HepG2 (cell line): Measurements from ENCODE around the gene IGFL2. TPM values are rescaled to one million over a fixed set of nuclear protein-coding genes. Genes with fewer than 3 reads are reported as not detected.

Experiments used
- ATAC-seq: fragments of 200-7000 bp; cut with Tn5 transposase; 3 replicates; pipeline ENCODE4 v1.9.1; 2020; ENCODE audit warnings: mild to moderate bottlenecking, moderate library complexity
- BruUV-seq: library from RNA; stranded (reverse); fragments of 400-500 nt; replicated peaks from 2 replicates; lab custom pipeline; 2021; lab: Mats Ljungman, UMichigan
- CTCF ChIA-PET: fragments of 300-600 bp; formaldehyde crosslinking; extraction: SDS; loops from one replicate; lab custom pipeline; 2021; ENCODE audit warnings: low total read pairs, inconsistent platforms, low intra/inter-chr PET ratio; lab: Yijun Ruan, JAX
- POLR2A ChIA-PET: fragments of 350-600 bp; sonication (Branson Sonifier 250); formaldehyde crosslinking; loops from one replicate; lab custom pipeline; 2020; ENCODE audit warnings: antibody characterized with exemption, inconsistent platforms; lab: Yijun Ruan, JAX
- DNase-seq: peaks from one replicate; pipeline ENCODE4 v3.0.0-alpha.2; 2015; ENCODE audit warnings: low spot score
- FAIRE-seq: peaks from 3 replicates; lab custom pipeline; 2011; peaks lifted over from hg19 to GRCh38; lab: Jason Lieb, UNC
- H2AFZ ChIP-seq: one replicate; pipeline ENCODE4 v1.6.1; 2011; ENCODE audit warnings: low read length, inconsistent platforms
- H3K27ac ChIP-seq: fragments of 300-600 bp; 3 replicates; pipeline ENCODE4 v1.8.0; 2011; ENCODE audit warnings: mixed run types, mild to moderate bottlenecking, mixed read lengths, low read length, inconsistent platforms; ENCODE audit not compliant: insufficient read depth; ENCODE audit errors: extremely low read length
- H3K27me3 ChIP-seq, 2 experiments: fragments of 200-600 bp in 1 of 2; 2 replicates in 1 of 2; 3 replicates in 1 of 2; pipeline versions ENCODE4 v1.6.0 to v1.8.0; 2011; ENCODE audit warnings: low read length in 2 of 2, mild to moderate bottlenecking in 2 of 2, moderate library complexity in 2 of 2, inconsistent platforms in 1 of 2; ENCODE audit not compliant: insufficient read depth in 2 of 2, control insufficient read depth in 1 of 2
- H3K36me3 ChIP-seq, 2 experiments: fragments of 200-600 bp in 1 of 2; replicated peaks in 1 of 2; 2 replicates in 1 of 2; 3 replicates in 1 of 2; pipeline versions ENCODE4 v1.5.1 to v1.8.0; 2011; ENCODE audit warnings: low read length in 2 of 2, inconsistent platforms in 1 of 2; ENCODE audit not compliant: insufficient read depth in 2 of 2, control insufficient read depth in 1 of 2
- H3K4me1 ChIP-seq: 2 replicates; pipeline ENCODE4 v1.5.1; 2012; ENCODE audit warnings: low read length, inconsistent platforms; ENCODE audit not compliant: insufficient read depth
- H3K4me2 ChIP-seq: 2 replicates; pipeline ENCODE4 v1.6.0; 2011; ENCODE audit warnings: low read depth, low read length, inconsistent platforms
- H3K4me3 ChIP-seq, 3 experiments: fragments of 200-600 bp in 1 of 3; sonication (generic), shearing (Covaris generic) in 1 of 3; replicated peaks in 1 of 3; 2 replicates each; pipeline ENCODE4 v1.5.1; 2011 to 2016; ENCODE audit warnings: low read length in 3 of 3, inconsistent platforms in 2 of 3, low read depth in 2 of 3, mild to moderate bottlenecking in 2 of 3, control low read depth in 1 of 3, mixed read lengths in 1 of 3; ENCODE audit not compliant: insufficient read depth in 1 of 3
- H3K79me2 ChIP-seq: one replicate; pipeline ENCODE4 v1.6.1; 2011; ENCODE audit warnings: low read length, inconsistent platforms; ENCODE audit not compliant: insufficient read depth
- H3K9ac ChIP-seq: 2 replicates; pipeline ENCODE4 v1.6.0; 2011; ENCODE audit warnings: mild to moderate bottlenecking, low read depth, low read length, inconsistent platforms; ENCODE audit not compliant: insufficient read depth
- H3K9me3 ChIP-seq: 2 replicates; pipeline ENCODE4 v1.5.1; 2012; ENCODE audit warnings: mild to moderate bottlenecking, low read length
- H4K20me1 ChIP-seq: 2 replicates; pipeline ENCODE4 v1.6.0; 2011; ENCODE audit warnings: inconsistent platforms, mild to moderate bottlenecking, low read length, moderate library complexity; ENCODE audit not compliant: insufficient read depth
- ASH2L ChIP-seq: fragments of 300-600, 200-600 bp; sonication (generic); IDR thresholded peaks from 2 replicates; pipeline ENCODE4 v1.7.0; 2017; ENCODE audit warnings: low read depth, mild to moderate bottlenecking, moderate library complexity, mixed read lengths, low read length; ENCODE audit not compliant: insufficient read length
- BCL6 ChIP-seq: IDR thresholded peaks from 2 replicates; pipeline ENCODE4 v1.6.1; 2016; ENCODE audit warnings: missing genetic modification reagents, missing compliant biosample characterization
- JDP2 ChIP-seq: sonication (generic); formaldehyde crosslinking; IDR thresholded peaks from 2 replicates; pipeline ENCODE4 v1.8.1; 2022; ENCODE audit warnings: missing genetic modification reagents, borderline replicate concordance
- PRPF4 ChIP-seq: fragments of 200-400 bp; formaldehyde crosslinking; IDR thresholded peaks from 2 replicates; pipeline ENCODE4 v1.6.1; 2016; ENCODE audit warnings: low read length, low read depth; ENCODE audit not compliant: poor library complexity, severe bottlenecking
- SMAD1 ChIP-seq: sonication (generic); formaldehyde crosslinking; IDR thresholded peaks from 2 replicates; pipeline ENCODE4 v1.4.0; 2020; ENCODE audit warnings: missing genetic modification reagents, low read depth, mild to moderate bottlenecking, borderline replicate concordance
- SOX6 ChIP-seq, 2 experiments: fragments of 450-650 bp in 1 of 2; sonication (generic) in 1 of 2; formaldehyde crosslinking in 1 of 2; IDR thresholded peaks; 2 replicates each; pipeline versions ENCODE4 v1.4.0 to v1.6.1; 2017 to 2020; ENCODE audit warnings: antibody characterized with exemption in 1 of 2, mild to moderate bottlenecking in 1 of 2, missing genetic modification reagents in 1 of 2
- STAG1 ChIP-seq: sonication (generic); formaldehyde crosslinking; IDR thresholded peaks from 2 replicates; pipeline ENCODE4 v1.4.0; 2020; ENCODE audit warnings: missing genetic modification reagents
- TOPORS ChIP-seq: sonication (generic); formaldehyde crosslinking; IDR thresholded peaks from 2 replicates; pipeline ENCODE4 v1.8.0; 2023; ENCODE audit warnings: mild to moderate bottlenecking, missing genetic modification reagents
- ZNF234 ChIP-seq: sonication (generic); formaldehyde crosslinking; conservative IDR thresholded peaks from 2 replicates; pipeline ENCODE4 v1.5.1; 2020; ENCODE audit warnings: mild to moderate bottlenecking, missing genetic modification reagents
- ZNF382 ChIP-seq: sonication (generic); formaldehyde crosslinking; IDR thresholded peaks from 2 replicates; pipeline ENCODE4 v1.5.0; 2020; ENCODE audit warnings: missing genetic modification reagents, mild to moderate bottlenecking, borderline replicate concordance
- ZNF558 ChIP-seq: sonication (generic); formaldehyde crosslinking; IDR thresholded peaks from 2 replicates; pipeline ENCODE4 v1.9.0; 2022; ENCODE audit warnings: mild to moderate bottlenecking, missing genetic modification reagents, borderline replicate concordance
- WGBS: methylation state at CpG from one replicate; pipeline ENCODE4 v1.1.6; 2017; ENCODE audit warnings: low lambda C conversion rate; 5-methylcytosine and 5-hydroxymethylcytosine counted together
- in situ Hi-C: cut with HindIII; loops from 2 replicates; pipeline ENCODE4 v1.10.0; 2017; ENCODE audit warnings: low pct_unique_long_range_greater_than_20kb; ENCODE audit not compliant: extremely low pct_ligation_motif_present
- intact Hi-C: fragments of 100-400 bp; cut with micrococcal nuclease; formaldehyde crosslinking; loops from one replicate; pipeline ENCODE4 v1.10.0; 2022; ENCODE audit not compliant: unreplicated experiment
- polyA plus RNA-seq, 8 experiments: library from polyadenylated mRNA; depleted of rRNA in 3 of 8; stranded (reverse) in 7 of 8; unstranded in 1 of 8; fragments of >200 nt; fragmentation: Illumina TruSeq in 4 of 8; extraction: Trizol in 4 of 8; gene quantifications; 2 replicates each; pipeline versions ENCODE4 v1.2.1 to v1.2.3, GENCODE V29; 2011 to 2016; ENCODE audit warnings: low read depth in 4 of 8, missing spikeins in 1 of 8, mixed read lengths in 1 of 8; ENCODE audit not compliant: insufficient read depth in 1 of 8
- total RNA-seq, 5 experiments: library from RNA; depleted of rRNA; stranded (reverse); fragments of >200 nt; fragmentation: Illumina TruSeq; extraction: Trizol; gene quantifications; 2 replicates each; pipeline ENCODE4 v1.2.3, GENCODE V29; 2016; ENCODE audit warnings: low read depth in 1 of 5
- TF ChIP-seq, protein P1 (sequence below): sonication (generic); formaldehyde crosslinking; IDR thresholded peaks from 2 replicates; pipeline ENCODE4 v1.8.0; 2023; ENCODE audit warnings: mild to moderate bottlenecking, missing genetic modification reagents

Gene IGFL2
- total and polyA plus RNA-seq, 2 of the 13 experiments (the other 11 are each of a cell fraction or from before 2014, with no cell fraction given): not detected

DNA sequence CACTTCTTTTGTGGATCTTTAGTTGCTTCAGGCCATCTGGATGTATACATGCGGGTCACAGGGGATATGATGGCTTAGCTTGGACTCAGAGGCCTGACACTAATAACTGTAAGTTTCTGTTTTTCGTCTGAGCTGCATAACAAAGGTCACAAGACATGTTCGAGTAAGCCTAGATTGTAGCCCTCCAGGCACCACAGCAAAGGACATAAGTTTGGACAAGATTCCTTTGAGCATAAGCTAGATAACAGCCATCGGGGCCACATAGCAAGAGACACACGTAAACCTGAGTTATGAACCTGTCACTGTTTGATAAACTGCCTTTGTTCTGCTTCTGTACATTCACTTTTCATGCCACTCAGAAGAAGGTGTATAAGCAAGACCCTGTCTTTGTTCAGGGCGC is 38.2 kb upstream of the IGFL2 start (continued):
- TF ChIP-seq ZNF558 (CRISPR knock-in tag) (no peak), ZNF382 (CRISPR knock-in tag) (no peak), ASH2L (no peak), TOPORS (CRISPR knock-in tag) (no peak), PRPF4 (no peak), STAG1 (no peak)

DNA sequence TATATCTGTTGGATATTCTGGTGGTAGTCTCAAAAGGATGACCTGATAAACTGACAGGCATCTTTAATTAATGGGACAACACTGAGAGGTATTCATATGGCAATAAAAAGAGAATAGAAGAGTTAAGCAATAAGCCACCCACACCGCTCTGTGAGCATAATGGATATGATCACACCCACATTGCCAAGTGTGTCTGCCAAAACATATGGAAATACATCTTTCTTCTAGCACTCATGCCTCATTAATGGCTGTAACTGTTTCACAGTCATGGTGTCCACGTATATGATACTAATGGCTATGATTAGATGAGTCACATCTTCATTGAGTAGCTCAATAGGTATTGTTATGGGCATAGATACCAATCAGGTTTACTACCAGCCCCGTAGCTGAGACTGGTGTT is 36.7 kb upstream of the IGFL2 start:
- Histone ChIP-seq H3K27ac (no peak overlapping the region), H3K79me2 (no peaks in the 10 kb centered on the region), H3K4me1 (no peaks in the 10 kb centered on the region), H4K20me1 (no peaks in the 10 kb centered on the region), H3K36me3 (no peaks in the 10 kb centered on the region), H3K9me3 (no peaks in the 10 kb centered on the region), H3K4me3 (no peak overlapping the region), H3K4me2 (no peak overlapping the region), H3K27me3 (0 out of 5 replicates have a peak, but pooled peaks cover 0 to 2% of the 10 kb centered on the region in 2 experiments), H2AFZ (no peak overlapping the region), H3K9ac (no peak overlapping the region)
- BruUV-seq: no TSS peak
- no peak for DNase-seq
- ChIA-PET POLR2A (no interaction called here), CTCF (no interaction called here)
- 0% methylated on average over 3 of the region's 3 CpGs for WGBS
- TF ChIP-seq SOX6 (IDR thresholded peaks at IDR 0.05) (no peak), SOX6 (CRISPR knock-in tag; IDR thresholded peaks at IDR 0.05) (no peak), BCL6 (CRISPR knock-in tag) (no peak), JDP2 (CRISPR knock-in tag) (no peak), TOPORS (CRISPR knock-in tag) (no peak), ZNF234 (CRISPR knock-in tag) (no peak), SMAD1 (CRISPR knock-in tag) (no peak)
- TF ChIP-seq, protein P1, sequence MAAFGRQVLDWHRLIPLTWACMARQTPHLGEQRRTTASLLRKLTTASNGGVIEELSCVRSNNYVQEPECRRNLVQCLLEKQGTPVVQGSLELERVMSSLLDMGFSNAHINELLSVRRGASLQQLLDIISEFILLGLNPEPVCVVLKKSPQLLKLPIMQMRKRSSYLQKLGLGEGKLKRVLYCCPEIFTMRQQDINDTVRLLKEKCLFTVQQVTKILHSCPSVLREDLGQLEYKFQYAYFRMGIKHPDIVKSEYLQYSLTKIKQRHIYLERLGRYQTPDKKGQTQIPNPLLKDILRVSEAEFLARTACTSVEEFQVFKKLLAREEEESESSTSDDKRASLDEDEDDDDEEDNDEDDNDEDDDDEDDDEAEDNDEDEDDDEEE (CRISPR knock-in tag): no peak
- ATAC-seq: no peak
- intact Hi-C loops: no loop called here
- in situ Hi-C loops: no loop called here
- no peak for FAIRE-seq
